ENCODE measurements around the gene HK1. TPM values are rescaled to one million over a fixed set of nuclear protein-coding genes. Genes with fewer than 3 reads are reported as not detected.

HK1 gene
- total and polyA plus RNA-seq, 2 of the 13 experiments (the other 11 are each of a cell fraction or from before 2014, with no cell fraction given): 0.29 to 1.5 TPM

GRCh38 chr10:69408318-69409175 lies 130.3 kb downstream of the HK1 start (continued):
- TF ChIP-seq SOX6 (IDR thresholded peaks at IDR 0.05) (no peak), SOX6 (CRISPR knock-in tag; IDR thresholded peaks at IDR 0.05) (no peak), SIX4 (CRISPR knock-in tag; IDR thresholded peaks at IDR 0.05) (no peak), NCOA2 (CRISPR knock-in tag; IDR thresholded peaks at IDR 0.05) (no peak), KLF16 (CRISPR knock-in tag; IDR thresholded peaks at IDR 0.05) (peak in 1 of 2 experiments; percentile 36; a peak in 1 of 4 replicates), SAP130 (CRISPR knock-in tag; IDR thresholded peaks at IDR 0.05; ENCODE audit: low read depth) (0 out of 2 replicates have a peak, but pooled peaks have one; percentile 20), ZNF660 (CRISPR knock-in tag; IDR thresholded peaks at IDR 0.05; ENCODE audit: borderline replicate concordance, low read depth) (no peak), MAX (IDR thresholded peaks at IDR 0.05) (peak; percentile 64; the same call in 1 of the 2 replicates), NR2F1 (CRISPR knock-in tag; IDR thresholded peaks at IDR 0.05) (no peak), ZFY (CRISPR knock-in tag; IDR thresholded peaks at IDR 0.05) (peak; percentile 38; the same call in 1 of the 2 replicates), RXRB (CRISPR knock-in tag; IDR thresholded peaks at IDR 0.05; ENCODE audit: borderline replicate concordance) (no peak), ZNF282 (IDR thresholded peaks at IDR 0.05; ENCODE audit: partially characterized antibody) (no peak), PRPF4 (IDR thresholded peaks at IDR 0.05; ENCODE audit: low read depth, low read length, poor library complexity, severe bottlenecking) (no peak), SMYD3 (CRISPR knock-in tag; IDR thresholded peaks at IDR 0.05) (no peak), ZNF501 (CRISPR knock-in tag; IDR thresholded peaks at IDR 0.05) (no peak), ZNF614 (CRISPR knock-in tag; IDR thresholded peaks at IDR 0.05; ENCODE audit: borderline replicate concordance) (peak; percentile 49; the same call in 1 of the 2 replicates), ASH2L (IDR thresholded peaks at IDR 0.05; ENCODE audit: insufficient read length, low read depth, low read length) (peak; percentile 37), TFDP2 (CRISPR knock-in tag; IDR thresholded peaks at IDR 0.05) (peak; percentile 64), AHDC1 (CRISPR knock-in tag; IDR thresholded peaks at IDR 0.05; ENCODE audit: borderline replicate concordance) (peak; percentile 36; the same call in 1 of the 2 replicates), IRF1 (CRISPR knock-in tag; IDR thresholded peaks at IDR 0.05; ENCODE audit: low read depth) (no peak)

Data from HepG2 (cell line).